Measurements from ENCODE around the gene CYP1A2. TPM values are rescaled to one million over a fixed set of nuclear protein-coding genes. Genes with fewer than 3 reads are reported as not detected.
A peak's percentile ranks its signal among the peaks of the same experiment; 100 is the strongest.
"Not testable (repeated sequence)": the region's sequence is repeated elsewhere in the genome, so short reads cannot be mapped to it uniquely, and the experiment has no call there.

The CYP1A2 gene, protein sequence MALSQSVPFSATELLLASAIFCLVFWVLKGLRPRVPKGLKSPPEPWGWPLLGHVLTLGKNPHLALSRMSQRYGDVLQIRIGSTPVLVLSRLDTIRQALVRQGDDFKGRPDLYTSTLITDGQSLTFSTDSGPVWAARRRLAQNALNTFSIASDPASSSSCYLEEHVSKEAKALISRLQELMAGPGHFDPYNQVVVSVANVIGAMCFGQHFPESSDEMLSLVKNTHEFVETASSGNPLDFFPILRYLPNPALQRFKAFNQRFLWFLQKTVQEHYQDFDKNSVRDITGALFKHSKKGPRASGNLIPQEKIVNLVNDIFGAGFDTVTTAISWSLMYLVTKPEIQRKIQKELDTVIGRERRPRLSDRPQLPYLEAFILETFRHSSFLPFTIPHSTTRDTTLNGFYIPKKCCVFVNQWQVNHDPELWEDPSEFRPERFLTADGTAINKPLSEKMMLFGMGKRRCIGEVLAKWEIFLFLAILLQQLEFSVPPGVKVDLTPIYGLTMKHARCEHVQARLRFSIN
- polyA plus RNA-seq (2012; ENCODE audit: insufficient read depth, insufficient read length): not detected

GRCh38 chr15:74748322-74748946, at the start of gene CYP1A2:
Gene CYP1A2 (plus strand): TSS chr15:74748845. CDS start chr15:74749739, 894 bp downstream.
- no peak within 1 kb of the TSS for H3K4me3 ChIP-seq (ENCODE audit: low read length)
- no peak for DNase-seq (ENCODE audit: low read depth, low spot score)

DNA sequence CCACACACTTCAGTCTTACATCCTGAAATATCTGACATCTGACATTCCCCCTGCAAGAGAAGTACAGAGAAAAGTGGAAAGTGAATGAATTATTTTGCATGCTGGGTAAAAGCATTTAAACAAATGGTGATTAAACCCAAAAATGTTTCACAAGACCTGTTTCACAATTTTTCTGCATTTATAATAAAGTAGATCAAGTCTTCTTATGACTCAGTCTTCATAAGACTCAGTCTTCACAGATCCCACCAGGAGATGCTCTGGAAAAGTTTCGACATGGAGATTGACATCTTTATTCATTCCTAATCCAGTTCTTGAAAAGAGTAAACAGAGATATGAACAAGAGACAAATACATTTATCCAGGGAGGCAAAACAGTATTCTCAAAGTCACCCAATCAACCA, 39.6 kb upstream of the CYP1A2 start:
- no peak for DNase-seq (ENCODE audit: low read depth, low spot score)
- H3K4me3 ChIP-seq (ENCODE audit: low read length): no peak overlapping the region

GRCh38 chr15:74709892-74710291, 38.8 kb upstream of the CYP1A2 start:
- no peak overlapping the region for H3K4me3 ChIP-seq (ENCODE audit: low read length)
- DNase-seq (ENCODE audit: low read depth, low spot score): no peak

DNA sequence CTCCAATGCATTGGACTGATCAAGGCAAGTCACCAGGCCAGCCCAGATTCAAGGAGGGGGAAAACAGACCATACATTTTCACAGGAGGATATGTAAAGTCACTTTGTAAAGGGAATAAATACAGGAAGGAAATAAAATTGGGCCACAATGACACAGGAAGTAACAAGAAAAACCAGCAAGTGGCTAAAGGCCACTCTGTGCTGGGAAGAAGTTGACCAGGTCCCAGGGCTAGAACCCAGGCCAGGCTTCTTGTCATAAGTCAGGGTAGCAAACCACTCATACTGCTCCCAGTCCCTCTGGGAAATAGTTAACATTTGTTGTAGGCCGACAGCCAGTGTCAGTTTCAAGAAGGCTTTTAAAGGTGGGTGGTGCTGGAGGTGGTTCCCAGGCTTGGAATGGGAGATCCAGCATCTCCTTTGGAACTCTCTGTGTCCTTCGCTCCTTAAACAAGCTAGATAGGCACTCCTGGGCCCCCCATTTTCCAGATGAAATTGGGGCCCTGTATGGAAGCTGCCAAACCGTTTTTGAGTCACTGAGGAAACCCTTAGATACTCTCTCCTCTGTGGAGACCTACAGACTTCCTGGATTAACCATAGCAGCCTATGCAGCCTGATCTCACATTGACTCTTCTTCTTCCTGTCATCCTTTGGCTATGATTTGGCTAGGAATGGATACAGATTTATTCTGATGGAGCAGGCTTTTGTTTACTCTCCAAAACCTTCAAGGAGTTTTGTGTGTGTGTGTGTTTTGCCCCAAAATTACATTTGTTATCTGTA, 38.1 kb upstream of the CYP1A2 start:
- H3K4me3 ChIP-seq (ENCODE audit: low read length): no peak overlapping the region
- no peak for DNase-seq (ENCODE audit: low read depth, low spot score)

GRCh38 chr15:74712311-74712710, 36.3 kb upstream of the CYP1A2 start:
- no peak for DNase-seq (ENCODE audit: low read depth, low spot score)
- H3K4me3 ChIP-seq (ENCODE audit: low read length): no peak overlapping the region

DNA sequence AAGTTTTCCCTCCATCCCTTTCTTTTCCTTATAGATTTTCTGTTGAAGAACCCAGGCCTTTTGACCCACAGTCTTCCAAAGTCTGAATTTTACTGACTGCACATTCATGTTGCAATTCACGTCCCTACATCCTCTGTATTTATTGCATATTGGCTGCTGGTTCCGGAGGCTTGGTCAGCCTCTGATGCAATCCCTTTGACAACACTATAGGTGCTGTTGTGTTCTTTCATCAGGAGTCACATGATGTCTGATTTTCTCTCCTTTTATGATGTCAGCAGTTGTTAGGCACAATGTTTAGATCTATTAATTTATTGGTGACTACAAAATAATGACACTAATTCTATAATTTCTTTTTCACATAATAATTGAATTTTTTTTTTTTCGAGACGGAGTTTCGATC, 32.0 kb upstream of the CYP1A2 start:
- DNase-seq (ENCODE audit: low read depth, low spot score): no peak
- H3K4me3 ChIP-seq (ENCODE audit: low read length): no peak overlapping the region

DNA sequence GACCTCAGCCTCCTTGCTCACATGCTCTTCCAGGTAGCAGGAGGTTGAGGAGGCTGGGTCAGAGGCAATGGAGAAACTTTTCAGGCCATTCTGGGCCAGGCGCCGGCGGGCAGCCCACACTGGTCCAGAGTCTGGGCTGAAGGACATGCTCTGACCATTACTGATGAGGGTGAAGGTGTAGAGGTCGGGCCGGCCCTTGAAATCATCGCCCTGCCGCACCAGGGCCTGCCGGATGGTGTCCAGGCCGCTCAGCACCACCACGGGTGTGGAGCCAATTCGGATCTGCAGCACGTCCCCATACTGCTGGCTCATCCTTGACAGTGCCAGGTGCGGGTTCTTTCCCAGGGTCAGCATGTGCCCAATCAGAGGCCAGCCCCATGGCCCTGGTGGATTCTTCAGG, 26.1 kb upstream of the CYP1A2 start:
- no peak overlapping the region for H3K4me3 ChIP-seq (ENCODE audit: low read length)
- DNase-seq (ENCODE audit: low read depth, low spot score): no peak

DNA sequence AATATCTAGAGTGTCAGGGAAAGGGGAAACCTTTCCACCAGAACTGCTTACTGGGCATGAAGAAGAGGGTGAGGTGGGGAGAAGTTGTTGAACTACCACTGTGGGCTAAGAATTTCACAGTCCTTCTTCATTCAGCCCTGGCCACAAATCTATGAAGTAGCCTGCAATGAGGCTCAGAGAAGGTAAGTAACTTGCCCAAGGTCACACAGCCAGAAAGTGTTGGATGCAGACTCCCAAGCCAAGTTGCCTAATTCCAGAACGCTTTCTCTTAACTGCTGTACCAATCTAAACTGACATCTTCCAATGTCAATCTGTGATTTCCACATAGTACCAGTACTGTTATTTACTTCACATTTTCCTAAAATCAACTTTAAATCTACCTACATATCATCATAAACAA, 25.5 kb upstream of the CYP1A2 start:
- no peak for DNase-seq (ENCODE audit: low read depth, low spot score)

DNA sequence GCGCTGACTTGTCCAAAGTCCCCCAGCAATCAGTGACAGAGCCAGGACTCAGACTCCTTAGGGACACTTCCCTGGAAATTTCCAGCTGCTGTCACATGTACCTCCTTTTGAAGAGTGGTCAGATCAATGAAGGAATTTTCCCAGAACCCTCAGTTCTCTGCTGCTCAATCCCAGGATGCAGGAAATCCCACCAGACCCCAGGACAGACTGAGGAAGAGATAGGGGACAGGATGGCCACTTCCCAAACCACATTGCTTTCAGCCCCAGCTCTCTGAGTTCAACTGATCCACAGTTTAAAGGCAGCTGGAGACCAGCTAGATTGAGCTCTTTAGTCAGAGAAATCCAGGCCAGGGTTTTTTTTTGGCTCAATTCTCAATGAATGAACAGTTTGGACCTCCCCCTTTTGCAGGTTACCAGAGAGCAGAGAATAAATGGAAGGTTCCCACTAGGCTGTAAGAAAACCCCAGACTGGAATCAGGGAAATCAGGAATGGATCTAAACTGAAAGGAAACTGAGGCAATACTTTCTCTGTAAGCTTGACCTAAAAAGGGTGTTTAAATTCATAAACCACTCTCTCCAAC, 24.8 kb upstream of the CYP1A2 start:
- peak; percentile 65 for DNase-seq (ENCODE audit: low read depth, low spot score)

More for the DNA sequence above, 25.5 kb upstream of the CYP1A2 start:
- H3K4me3 ChIP-seq (ENCODE audit: low read length): no peak overlapping the region

DNA sequence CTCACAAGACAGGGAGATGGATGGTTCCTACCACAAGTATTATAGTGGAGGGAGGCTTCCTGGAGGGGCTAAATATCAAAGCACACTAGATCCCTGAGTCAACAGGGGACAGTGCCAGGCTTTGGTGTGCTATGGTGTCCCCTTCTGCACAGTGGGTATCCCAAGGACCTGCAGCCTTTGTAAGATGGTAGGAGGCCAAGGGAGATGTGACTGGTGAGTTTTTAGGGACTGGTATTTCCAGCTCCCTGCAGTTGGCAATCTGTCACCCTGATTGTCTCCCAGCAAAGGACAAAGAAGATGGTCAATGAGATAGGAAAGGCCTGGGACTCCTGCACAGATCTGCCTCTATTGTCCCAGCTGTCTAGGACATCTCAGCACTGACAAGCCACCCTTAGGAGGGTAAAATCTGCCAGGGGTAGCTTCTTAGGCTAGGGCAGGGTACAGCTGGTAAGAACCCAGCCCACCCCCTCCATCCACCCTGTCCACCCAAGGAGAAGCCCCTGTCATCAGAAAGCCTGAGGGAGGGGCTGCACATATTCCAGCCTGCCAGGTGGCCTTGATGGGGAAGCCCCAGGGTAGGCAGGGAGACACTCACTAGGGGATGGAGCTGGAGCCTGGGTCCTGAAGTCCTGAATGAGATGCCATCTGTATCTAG, 23.9 kb upstream of the CYP1A2 start:
- H3K4me3 ChIP-seq (ENCODE audit: low read length): no peak overlapping the region
- no peak for DNase-seq (ENCODE audit: low read depth, low spot score)

More for the DNA sequence above, 24.8 kb upstream of the CYP1A2 start:
- H3K4me3 ChIP-seq (ENCODE audit: low read length): no peak overlapping the region

DNA sequence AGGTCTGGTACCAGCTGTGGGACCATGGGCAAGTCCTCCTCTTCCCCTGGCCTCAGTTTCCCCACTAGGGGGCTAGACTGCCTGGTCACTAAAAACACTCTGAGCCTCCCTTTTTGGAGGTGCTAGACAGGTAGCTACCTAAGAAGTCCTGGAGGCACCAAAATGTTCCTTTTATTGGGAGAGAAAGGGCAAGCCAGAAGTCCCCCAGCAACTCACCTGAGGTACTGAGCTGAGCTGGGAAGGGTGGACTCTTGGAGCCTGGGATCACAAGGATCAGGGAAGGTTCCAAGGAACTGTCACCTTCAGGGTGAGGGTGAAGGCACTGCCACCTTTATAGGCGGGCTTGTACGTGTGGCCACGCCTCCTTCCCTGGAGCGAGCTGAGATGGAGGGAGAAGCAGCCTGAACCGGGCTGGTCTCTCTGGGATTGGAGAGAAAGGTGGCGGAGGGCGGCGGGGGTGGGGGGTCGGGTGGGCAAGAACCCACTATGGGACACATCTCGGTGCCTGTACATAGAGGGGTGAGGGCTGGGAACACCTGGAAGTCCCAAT, 23.3 kb upstream of the CYP1A2 start, which contains the start of gene CYP1A1:
TSS of gene CYP1A1 (minus strand) at position 304 of the 550 bp plus-strand sequence. CDS start 2,431 bp downstream, outside the sequence.
- DNase-seq (ENCODE audit: low read depth, low spot score): no peak

DNA sequence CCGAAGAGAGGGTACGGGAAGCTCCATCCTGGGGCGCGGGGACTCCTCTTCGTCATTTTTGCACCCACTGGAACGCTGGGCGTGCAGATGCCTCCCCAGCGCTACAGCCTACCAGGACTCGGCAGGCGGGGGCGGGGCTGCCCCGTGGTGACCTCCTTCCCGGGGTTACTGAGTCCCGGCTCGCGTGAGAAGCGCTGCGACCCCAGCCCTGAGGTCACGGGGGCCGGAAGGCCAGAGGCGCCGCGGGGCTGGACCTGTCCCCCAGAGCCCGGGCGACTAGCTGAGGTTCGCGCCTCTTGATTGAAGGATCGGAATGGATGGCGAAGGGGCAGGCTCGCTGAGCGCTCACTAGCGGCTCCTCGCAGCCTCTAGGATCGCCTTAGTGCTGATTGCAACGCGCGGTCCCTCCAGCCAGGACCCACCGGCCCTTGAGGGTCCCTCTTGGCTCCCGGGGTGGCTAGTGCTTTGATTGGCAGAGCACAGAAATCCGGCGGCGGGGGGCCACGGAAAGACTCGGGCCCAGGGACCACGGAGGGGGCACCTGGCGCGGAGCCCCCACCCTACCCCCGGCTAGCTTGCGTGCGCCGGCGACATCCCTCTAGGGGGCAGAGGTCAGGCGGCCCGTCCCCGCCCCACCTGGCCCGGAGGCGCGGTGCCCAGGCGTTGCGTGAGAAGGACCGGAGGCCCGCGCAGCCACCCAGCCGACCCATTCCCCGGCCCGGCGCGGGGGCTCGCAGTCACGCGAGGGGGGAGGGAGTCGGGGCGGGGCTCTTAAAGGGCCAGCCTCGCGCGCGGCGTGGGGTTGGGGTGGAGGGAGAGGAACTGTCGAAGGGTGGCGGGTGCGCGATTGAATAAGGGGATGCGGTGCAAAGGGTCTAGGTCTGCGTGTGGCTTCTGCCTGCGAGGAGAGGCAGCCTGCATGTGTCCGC, 22.5 kb upstream of the CYP1A2 start:
- no peak for DNase-seq (ENCODE audit: low read depth, low spot score)
- H3K4me3 ChIP-seq (ENCODE audit: low read length): peak overlapping the region; percentile 64

More for the DNA sequence above, 23.3 kb upstream of the CYP1A2 start, which contains the start of gene CYP1A1:
- peak within 1 kb of the TSS; percentile 64 for H3K4me3 ChIP-seq (ENCODE audit: low read length)

DNA sequence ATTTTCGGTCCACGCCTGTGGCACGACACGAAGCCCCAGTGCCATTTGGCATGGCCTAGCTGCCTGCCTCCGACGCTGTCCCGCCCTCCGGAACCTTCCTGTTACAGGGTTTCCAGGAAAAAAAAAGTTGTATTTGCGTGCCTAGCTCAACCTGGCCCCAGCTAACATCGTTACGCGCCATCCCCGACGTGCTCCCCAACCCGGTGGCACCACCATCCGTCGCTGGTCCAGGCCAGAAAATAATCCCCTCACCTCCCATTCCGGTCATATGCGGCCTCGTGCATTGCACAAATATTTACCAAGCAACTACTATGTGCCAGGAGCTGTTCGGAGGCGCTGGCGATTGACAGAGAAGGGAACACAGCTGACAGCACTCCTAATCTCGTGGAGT, 21.9 kb upstream of the CYP1A2 start:
- DNase-seq (ENCODE audit: low read depth, low spot score): no peak
- peak overlapping the region; percentile 64 for H3K4me3 ChIP-seq (ENCODE audit: low read length)

DNA sequence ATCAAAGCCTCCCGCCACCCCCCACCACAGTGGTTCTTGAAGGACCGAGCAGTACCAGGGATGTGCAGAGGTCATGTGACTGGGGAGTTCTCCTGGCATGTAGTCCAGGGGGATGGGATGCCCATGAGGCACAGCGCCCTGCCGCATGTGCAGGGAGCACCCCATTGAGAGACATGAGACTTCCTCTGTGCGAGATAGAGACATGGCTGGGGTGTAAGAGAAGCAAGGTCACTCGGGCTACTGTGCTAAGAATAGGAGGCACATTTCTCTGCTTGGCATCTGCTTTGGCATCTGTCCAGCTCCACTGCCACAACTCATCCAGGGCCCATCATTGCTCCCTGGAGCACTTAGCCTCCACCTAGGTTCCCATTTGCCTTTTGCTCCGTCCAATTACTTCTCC, 20.9 kb upstream of the CYP1A2 start:
- H3K4me3 ChIP-seq (ENCODE audit: low read length): no peak overlapping the region
- no peak for DNase-seq (ENCODE audit: low read depth, low spot score)

- DNase-seq (ENCODE audit: low read depth, low spot score); H3K4me3 ChIP-seq (ENCODE audit: low read length): not testable (repeated sequence)
These were observed 19.9 kb upstream of the CYP1A2 start for GRCh38 chr15:74728699-74729098.

DNA sequence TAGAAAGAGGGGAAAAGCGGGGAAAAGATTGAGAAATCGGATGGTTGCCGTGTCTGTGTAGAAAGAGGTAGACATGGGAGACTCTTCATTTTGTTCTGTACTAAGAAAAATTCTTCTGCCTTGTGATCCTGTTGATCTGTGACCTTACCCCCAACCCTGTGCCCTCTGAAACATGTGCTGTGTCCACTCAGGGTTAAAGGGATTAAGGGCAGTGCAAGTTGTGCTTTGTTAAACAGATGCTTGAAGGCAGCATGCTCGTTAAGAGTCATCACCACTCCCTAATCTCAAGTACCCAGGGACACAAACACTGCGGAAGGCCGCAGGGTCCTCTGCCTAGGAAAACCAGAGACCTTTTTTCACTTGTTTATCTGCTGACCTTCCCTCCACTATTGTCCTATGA, 19.3 kb upstream of the CYP1A2 start:
- not testable (repeated sequence) for H3K4me3 ChIP-seq (ENCODE audit: low read length); DNase-seq (ENCODE audit: low read depth, low spot score)

GRCh38 chr15:74730619-74731316, 17.9 kb upstream of the CYP1A2 start:
- DNase-seq (ENCODE audit: low read depth, low spot score): no peak
- H3K4me3 ChIP-seq (ENCODE audit: low read length): no peak overlapping the region
